Upper lobe of left lung (tissue), 6 donors: ENCODE results near the gene TEX22. TPM values are rescaled to one million over a fixed set of nuclear protein-coding genes. Genes with fewer than 3 reads are reported as not detected.

Source experiments
- ATAC-seq, 2 donors: fragments of 200-7000 bp; cut with Tn5 transposase; one replicate each; pipeline ENCODE4 v1.9.1; 2022; ENCODE audit warnings: mild to moderate bottlenecking in 2 of 2, moderate library complexity in 2 of 2; ENCODE audit not compliant: low FRiP score in 2 of 2
- DNase-seq, 2 donors: peaks; one replicate each; pipeline ENCODE4 v3.0.0-alpha.2; 2019 to 2020
- H3K27ac ChIP-seq, 4 donors: fragments of 200-600 bp; sonication (generic); one replicate each; pipeline ENCODE4 v1.5.1; 2016 to 2019
- H3K27me3 ChIP-seq, 4 donors: fragments of 200-600 bp; sonication (generic); one replicate each; pipeline ENCODE4 v1.5.1; 2017 to 2019
- H3K36me3 ChIP-seq, 4 donors: fragments of 200-600 bp; sonication (generic); one replicate each; pipeline ENCODE4 v1.5.1; 2016 to 2019
- H3K4me1 ChIP-seq, 4 donors: fragments of 200-600 bp; sonication (generic); one replicate each; pipeline ENCODE4 v1.5.1; 2018 to 2019
- H3K4me3 ChIP-seq, 4 donors: fragments of 200-600 bp; sonication (generic); one replicate each; pipeline ENCODE4 v1.5.1; 2017 to 2019; ENCODE audit warnings: mild to moderate bottlenecking in 2 of 4, moderate library complexity in 1 of 4
- H3K9me3 ChIP-seq, 4 donors: fragments of 200-600 bp; sonication (generic); one replicate each; pipeline ENCODE4 v1.5.1; 2018 to 2019
- EP300 ChIP-seq, 4 donors: sonication (generic); formaldehyde crosslinking; IDR thresholded peaks; one replicate each; pipeline ENCODE4 v1.5.1; 2017; ENCODE audit warnings: antibody characterized with exemption in 4 of 4, control low read depth in 2 of 4
- POLR2A ChIP-seq, 4 donors: fragments of 450-650 bp; IDR thresholded peaks; one replicate each; pipeline ENCODE4 v1.5.1; 2016 to 2017; ENCODE audit warnings: antibody characterized with exemption in 4 of 4, mild to moderate bottlenecking in 2 of 4
- POLR2AphosphoS5 ChIP-seq, 2 donors: sonication (generic); formaldehyde crosslinking; IDR thresholded peaks; one replicate each; pipeline ENCODE4 v1.5.1; 2017; ENCODE audit warnings: antibody characterized with exemption in 2 of 2
- WGBS, 2 donors: methylation state at CpG; one replicate each; pipeline ENCODE4 v1.1.5; 2017 to 2018; 5-methylcytosine and 5-hydroxymethylcytosine counted together
- total RNA-seq, 6 donors: library from RNA; depleted of rRNA in 4 of 6; stranded (reverse); fragments of >200 nt in 4 of 6; gene quantifications; one replicate each; pipeline versions ENCODE4 v1.1.0 to v1.2.1, GENCODE V29; 2016 to 2021
- TF ChIP-seq, protein P1 (sequence below), 6 experiments: fragments of 450-650 bp in 4 of 6; fragments of 200-600 bp in 2 of 6; sonication (generic) in 2 of 6; IDR thresholded peaks; one replicate each; pipeline ENCODE4 v1.5.1; 2016 to 2019; ENCODE audit warnings: antibody characterized with exemption in 6 of 6
- donor health status: DM: no; HTN: no; CAD: no; lungs with moderate emphysema.
- donor health status: DM: no; HTN: yes; CAD: no; lungs with severe emphysema.

TEX22 gene
- total RNA-seq, 6 donors from 2014 or later, result 1.2 to 2.1 (median 1.9) TPM; not detected in 3

GRCh38 chr14:105424861-105425260 lies 26.5 kb downstream of the TEX22 start:
- peaks cover 0 to 10% (median 5%) of the 10 kb centered on the region in 4 donors for H3K36me3 ChIP-seq
- TF ChIP-seq, protein P1, sequence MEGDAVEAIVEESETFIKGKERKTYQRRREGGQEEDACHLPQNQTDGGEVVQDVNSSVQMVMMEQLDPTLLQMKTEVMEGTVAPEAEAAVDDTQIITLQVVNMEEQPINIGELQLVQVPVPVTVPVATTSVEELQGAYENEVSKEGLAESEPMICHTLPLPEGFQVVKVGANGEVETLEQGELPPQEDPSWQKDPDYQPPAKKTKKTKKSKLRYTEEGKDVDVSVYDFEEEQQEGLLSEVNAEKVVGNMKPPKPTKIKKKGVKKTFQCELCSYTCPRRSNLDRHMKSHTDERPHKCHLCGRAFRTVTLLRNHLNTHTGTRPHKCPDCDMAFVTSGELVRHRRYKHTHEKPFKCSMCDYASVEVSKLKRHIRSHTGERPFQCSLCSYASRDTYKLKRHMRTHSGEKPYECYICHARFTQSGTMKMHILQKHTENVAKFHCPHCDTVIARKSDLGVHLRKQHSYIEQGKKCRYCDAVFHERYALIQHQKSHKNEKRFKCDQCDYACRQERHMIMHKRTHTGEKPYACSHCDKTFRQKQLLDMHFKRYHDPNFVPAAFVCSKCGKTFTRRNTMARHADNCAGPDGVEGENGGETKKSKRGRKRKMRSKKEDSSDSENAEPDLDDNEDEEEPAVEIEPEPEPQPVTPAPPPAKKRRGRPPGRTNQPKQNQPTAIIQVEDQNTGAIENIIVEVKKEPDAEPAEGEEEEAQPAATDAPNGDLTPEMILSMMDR (IDR thresholded peaks at IDR 0.05), result no peak
- TF ChIP-seq EP300 (IDR thresholded peaks at IDR 0.05) (no peak), POLR2A (IDR thresholded peaks at IDR 0.05) (no peak), POLR2AphosphoS5 (IDR thresholded peaks at IDR 0.05) (no peak)
- DNase-seq (peak in 1 of 2 donors; percentile 65), ATAC-seq (no peak)
- WGBS, 2 donors, result 93 to 94% methylated on average over 10 to 11 of the region's 12 CpGs
- peaks cover 14 to 28% (median 19%) of the 10 kb centered on the region in 4 donors for H3K4me1 ChIP-seq
- H3K4me3 ChIP-seq, result no peak overlapping the region
- H3K27me3 ChIP-seq, result no peaks in the 10 kb centered on the region
- H3K9me3 ChIP-seq, result no peaks in the 10 kb centered on the region
- no peak overlapping the region for H3K27ac ChIP-seq

- Histone ChIP-seq H3K4me1 (peaks cover 11 to 27% (median 21%) of the 10 kb centered on the region in 4 donors), H3K36me3 (peaks cover 0 to 10% (median 5%) of the 10 kb centered on the region in 4 donors), H3K27ac (no peak overlapping the region), H3K9me3 (no peaks in the 10 kb centered on the region), H3K27me3 (no peaks in the 10 kb centered on the region), H3K4me3 (no peak overlapping the region)
- TF ChIP-seq, protein P1 (IDR thresholded peaks at IDR 0.05), result no peak
- TF ChIP-seq POLR2A (IDR thresholded peaks at IDR 0.05), result no peak
- no peak for TF ChIP-seq EP300 (IDR thresholded peaks at IDR 0.05)
- no peak for TF ChIP-seq POLR2AphosphoS5 (IDR thresholded peaks at IDR 0.05)
- DNase-seq (peak in 1 of 2 donors; percentile 68), ATAC-seq (no peak)
- WGBS, 2 donors, result 96 to 100% methylated on average over 1 to 12 of the region's 23 CpGs
Measured at GRCh38 chr14:105425823-105426247, 27.5 kb downstream of the TEX22 start.

DNA sequence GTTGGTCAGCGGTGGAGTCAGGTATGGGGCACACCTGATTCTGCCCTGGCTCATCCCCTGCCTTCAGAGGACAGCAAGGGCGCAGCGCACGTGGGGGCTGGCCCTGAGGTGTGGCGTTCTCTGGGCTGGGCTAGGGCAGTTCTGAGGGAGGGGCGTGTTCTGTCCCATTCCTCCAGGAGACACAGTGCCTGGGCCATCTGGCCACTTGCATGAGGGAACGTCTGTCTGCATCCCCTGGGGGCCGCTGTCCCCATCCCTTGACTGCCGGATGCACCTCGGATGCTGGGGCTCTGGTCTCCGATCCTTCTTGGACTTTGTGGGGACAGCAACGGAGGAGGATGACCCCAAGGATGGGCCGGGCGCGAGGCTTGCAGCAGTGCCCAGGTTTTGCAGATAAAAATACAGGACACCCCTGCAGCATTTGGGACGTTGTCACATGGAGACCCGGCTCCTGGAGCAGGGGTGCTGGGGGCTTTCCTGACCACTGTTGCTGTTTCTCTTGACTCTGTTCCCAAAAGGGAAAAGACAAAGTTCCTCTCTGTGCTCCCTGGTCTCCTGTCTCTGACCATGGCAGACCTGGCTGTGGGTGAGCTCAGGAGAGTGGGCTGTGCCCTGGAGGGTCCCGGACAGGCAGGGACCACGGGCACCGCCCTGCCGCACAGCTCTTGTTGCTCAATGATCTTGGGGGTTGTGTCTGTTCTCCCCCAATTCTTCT lies 28.2 kb downstream of the TEX22 start:
- no peaks in the 10 kb centered on the region for H3K27me3 ChIP-seq
- peaks cover 0 to 10% (median 5%) of the 10 kb centered on the region in 4 donors for H3K36me3 ChIP-seq
- WGBS, 2 donors, result 96 to 97% methylated on average over 19 to 21 of the region's 21 CpGs
- TF ChIP-seq, protein P1 (IDR thresholded peaks at IDR 0.05), result no peak
- no peak for TF ChIP-seq POLR2AphosphoS5 (IDR thresholded peaks at IDR 0.05)
- no peak overlapping the region for H3K4me3 ChIP-seq
- ATAC-seq (no peak), DNase-seq (peak in 1 of 2 donors; percentile 61)
- no peak overlapping the region for H3K27ac ChIP-seq
- no peaks in the 10 kb centered on the region for H3K9me3 ChIP-seq
- H3K4me1 ChIP-seq, result peaks cover 4 to 22% (median 15%) of the 10 kb centered on the region in 4 donors

DNA sequence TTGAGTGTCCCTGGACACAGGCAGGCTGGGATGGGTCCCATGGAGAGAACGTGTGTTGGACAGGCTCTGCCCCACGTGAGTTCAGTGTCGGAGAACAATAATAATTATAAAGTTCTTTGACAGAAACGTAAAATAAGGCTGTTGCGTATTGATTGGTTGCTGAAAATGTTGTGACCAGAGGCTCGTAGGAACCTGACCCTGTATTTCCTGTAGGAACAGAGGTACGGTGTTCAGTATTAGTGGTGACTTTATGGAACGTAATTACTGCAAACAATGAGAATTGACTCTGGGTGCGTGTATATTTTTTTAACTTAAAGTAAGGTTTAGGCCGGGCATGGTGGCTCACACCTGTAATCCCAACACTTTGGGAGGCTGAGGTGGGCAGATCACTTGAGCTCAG lies 29.1 kb downstream of the TEX22 start:
- TF ChIP-seq EP300 (IDR thresholded peaks at IDR 0.05), result no peak
- no peak for TF ChIP-seq POLR2AphosphoS5 (IDR thresholded peaks at IDR 0.05)
- no peak for TF ChIP-seq POLR2A (IDR thresholded peaks at IDR 0.05)
- TF ChIP-seq, protein P1 (IDR thresholded peaks at IDR 0.05), result no peak
- ATAC-seq, result no peak
- Histone ChIP-seq H3K4me1 (peaks cover 0 to 13% (median 8%) of the 10 kb centered on the region in 4 donors), H3K36me3 (peaks cover 0 to 10% (median 5%) of the 10 kb centered on the region in 4 donors), H3K27ac (no peak overlapping the region), H3K4me3 (no peak overlapping the region), H3K9me3 (no peaks in the 10 kb centered on the region), H3K27me3 (no peaks in the 10 kb centered on the region)
- no peak for DNase-seq
- WGBS, 2 donors, result 97% methylated on average over 10 of the region's 10 CpGs
